ENCODE data around the gene BORCS6.
"Not testable (repeated sequence)": the region's sequence is repeated elsewhere in the genome, so short reads cannot be mapped to it uniquely, and the experiment has no call there.

The BORCS6 gene

DNA sequence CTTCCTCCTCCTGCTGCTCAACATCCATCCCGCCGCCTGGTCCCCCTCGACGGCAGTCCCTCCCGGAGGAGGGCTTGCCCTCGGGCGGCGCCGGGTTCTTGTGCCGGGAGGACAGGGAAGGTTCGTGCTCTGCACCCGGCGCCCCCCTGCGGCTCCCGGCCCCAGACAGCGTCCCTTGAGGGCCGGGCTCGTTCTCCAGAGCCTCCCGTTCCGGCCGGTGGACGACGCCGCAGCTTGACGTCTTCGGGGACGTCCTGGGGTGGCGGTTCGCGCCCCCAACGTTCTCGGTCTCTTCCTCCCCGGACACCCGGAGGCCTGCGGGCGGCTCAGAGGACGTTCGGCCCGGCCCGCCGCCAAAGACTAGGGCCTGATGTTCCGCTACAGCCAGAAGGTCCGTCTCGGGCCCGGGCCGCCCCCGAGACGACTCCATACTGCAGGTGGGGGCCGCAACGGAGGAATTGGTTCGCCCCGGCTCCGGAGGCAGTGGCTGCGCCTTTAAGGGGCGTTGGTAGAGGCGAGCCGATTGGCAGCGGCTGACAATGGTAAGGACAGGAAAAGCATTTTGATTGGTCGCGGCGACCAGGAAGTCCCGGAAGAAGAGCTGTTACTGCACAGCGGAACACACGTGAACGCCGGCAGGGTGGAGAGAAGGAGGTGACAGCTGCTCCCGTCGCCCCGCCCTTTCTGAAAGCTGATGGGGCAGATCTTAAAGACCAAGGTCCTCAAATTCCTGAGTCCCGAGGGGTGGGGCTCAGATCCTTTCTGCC, at the start of gene BORCS6:
BORCS6 (minus strand) TSS at position 470 of the 767 bp plus-strand sequence; CDS start at position 430, 40 bp downstream.
- DNase-seq = peak; percentile 94

DNA sequence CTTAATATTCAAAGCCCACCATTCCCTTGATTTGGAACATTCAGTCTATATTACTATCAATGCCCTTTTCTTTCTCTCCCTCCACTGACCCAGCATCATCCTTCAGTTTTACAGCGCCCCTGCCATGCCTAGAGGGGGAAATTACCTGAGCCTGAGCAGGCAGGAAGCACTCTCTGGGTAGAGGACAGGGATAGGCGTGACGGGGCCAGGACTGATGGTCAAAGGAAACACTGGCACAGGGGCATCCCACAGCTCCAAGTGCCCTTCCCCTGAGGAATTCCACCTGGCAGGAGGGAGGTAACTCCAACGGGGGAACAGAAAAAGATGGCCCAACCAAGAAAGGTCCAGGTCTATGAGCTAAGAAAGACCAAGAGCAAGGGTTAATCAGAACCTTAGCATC, 47.9 kb upstream of the BORCS6 start:
- no peak for DNase-seq

DNA sequence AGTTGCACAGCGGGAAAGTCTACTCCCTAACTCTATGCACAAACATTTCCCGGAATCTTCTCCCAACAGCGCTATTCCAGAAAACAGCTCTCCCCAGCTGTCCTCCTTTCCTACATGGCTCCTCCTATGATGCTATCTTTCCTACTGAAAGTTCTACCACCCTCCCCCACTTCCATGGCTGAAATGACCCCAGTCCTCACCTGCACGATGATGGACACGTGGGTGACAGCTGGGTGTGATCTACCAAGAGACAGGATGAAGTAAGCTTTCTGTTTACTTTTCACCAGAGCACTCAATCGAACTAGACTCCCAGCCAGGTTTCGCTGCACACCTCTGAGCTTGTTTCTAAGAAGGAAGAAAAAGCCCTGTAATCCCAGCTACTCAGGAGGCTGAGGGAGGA, 47.2 kb upstream of the BORCS6 start:
- no peak for DNase-seq

DNA sequence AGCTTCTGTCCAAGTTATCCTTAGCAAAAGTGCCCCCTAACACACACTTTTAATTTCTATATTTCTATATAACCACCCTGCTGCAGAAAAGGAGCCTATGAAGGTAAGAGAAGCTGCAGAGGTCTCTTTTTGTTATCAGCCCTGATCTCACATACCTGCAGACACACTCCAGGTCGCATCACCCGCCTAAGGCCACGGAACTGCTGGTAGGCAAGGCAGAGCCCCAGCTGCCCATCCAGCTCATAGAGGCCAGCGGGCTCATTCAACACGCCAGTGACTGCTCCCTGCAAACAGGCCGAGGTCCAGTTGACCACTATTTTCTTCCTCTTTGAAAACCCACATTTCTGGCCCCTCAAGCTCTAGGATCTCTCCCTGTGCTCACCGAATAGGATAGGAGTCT, 45.7 kb upstream of the BORCS6 start:
- no peak for DNase-seq

DNA sequence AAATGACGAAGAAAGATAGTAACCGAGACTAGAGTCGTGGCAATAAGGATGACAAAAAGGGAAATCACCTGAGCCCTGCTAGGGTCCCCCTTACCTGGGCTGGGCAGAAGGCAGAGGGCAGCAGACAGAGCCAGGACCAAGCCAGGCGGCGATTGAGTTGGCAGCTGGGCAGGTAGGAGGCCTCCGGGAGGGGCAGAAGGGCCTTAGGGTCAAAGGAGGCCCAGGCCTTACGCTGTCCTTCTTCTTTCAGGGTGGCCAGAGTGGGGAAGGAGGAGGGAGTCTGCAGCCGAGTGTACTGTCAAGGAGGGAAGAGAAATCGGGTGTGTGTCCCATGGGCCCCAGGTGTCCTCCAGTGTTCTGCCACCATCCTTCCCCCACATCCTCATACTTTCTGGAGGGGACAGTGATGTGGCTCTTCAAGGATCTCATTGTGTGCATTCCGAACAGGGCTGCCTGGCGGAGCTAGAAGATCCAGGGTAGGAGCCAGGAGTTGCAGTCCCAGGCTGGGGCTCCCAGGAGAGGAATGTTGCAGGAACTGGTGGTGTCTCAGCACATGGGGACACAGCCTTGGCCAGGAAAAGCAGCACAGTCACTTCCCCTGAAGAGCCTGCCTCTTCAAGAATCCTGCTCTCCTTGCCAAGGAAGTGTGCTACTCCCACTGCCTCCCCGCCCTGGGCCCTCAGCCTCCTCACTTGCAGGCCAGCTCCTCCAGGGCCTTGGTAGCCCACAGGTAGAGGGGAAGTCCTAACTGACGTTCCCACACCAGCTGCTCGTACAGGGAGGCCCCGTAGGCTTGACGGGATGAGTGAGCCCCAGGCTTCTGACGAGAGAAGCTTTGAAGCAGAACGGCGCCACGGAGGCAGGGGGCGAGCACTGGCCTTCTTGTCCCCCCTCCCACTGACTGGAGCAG, 44.6 kb upstream of the BORCS6 start:
- DNase-seq = no peak

DNA sequence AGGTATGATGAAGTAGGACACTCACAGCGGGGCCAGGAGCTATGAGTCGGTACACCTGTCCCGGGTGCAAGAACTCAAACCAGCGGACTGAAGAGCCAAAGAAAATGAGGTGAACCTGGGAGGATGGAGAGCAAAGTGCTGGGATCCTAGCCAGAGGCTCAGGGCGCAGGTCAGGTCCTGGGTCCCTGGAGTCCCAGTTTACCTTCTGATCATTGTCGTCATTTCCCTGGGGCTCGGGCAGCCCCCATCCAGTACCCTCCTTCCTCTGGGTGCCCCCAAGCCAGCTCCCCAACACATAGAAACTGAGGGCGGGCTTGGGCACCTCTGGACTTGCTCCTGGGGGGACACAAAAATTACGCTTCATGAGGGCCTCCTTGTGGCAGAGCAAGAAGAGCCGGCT, 41.7 kb upstream of the BORCS6 start:
- no peak for DNase-seq

DNA sequence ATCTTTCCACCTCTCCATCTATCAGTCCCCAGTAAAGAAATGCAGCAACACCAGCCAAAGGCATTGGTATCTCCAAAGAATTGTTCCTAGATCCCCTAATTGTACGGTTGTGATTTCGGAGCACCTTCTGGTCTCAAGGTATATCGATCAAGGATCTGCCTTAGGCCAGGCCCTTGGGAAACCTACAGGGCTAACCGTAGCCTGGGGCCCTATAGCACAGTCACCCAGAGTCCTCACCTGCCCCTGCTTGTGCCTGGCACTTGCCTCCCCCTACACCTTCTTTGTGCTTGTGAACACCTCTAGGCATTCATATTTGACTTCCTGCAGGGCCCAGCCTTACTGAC, 37.2 kb upstream of the BORCS6 start:
- DNase-seq = no peak

DNA sequence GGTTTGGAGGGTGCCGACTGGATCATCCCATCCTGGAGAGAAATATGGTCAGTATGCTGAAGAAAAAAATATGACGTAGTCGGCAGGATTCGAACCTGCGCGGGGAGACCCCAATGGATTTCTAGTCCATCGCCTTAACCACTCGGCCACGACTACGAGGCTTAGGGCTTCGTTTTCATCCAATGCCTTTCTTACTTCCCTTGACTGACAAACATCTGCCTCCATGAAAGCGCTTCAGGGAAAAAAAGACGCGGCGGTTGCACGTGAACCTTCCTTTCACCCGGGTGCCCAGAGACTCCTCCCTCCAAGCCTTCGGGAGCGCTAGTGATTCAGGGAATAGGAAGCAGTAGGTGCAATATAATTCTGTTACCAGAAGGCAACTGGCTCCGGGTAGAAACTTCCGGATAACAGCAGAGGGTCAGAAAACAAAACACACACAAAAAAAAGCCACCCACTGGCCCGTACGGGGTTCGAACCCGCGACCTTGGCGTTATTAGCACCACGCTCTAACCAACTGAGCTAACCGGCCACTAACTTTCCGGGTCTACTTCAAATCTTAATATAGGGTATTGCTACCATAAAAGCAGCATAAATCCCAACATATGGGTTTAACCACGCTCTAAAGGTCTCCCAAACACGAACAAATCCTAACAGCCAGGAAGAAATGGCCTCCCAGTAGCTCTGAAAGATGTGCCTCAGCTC, 36.7 kb upstream of the BORCS6 start:
- peak; percentile 86 for DNase-seq

DNA sequence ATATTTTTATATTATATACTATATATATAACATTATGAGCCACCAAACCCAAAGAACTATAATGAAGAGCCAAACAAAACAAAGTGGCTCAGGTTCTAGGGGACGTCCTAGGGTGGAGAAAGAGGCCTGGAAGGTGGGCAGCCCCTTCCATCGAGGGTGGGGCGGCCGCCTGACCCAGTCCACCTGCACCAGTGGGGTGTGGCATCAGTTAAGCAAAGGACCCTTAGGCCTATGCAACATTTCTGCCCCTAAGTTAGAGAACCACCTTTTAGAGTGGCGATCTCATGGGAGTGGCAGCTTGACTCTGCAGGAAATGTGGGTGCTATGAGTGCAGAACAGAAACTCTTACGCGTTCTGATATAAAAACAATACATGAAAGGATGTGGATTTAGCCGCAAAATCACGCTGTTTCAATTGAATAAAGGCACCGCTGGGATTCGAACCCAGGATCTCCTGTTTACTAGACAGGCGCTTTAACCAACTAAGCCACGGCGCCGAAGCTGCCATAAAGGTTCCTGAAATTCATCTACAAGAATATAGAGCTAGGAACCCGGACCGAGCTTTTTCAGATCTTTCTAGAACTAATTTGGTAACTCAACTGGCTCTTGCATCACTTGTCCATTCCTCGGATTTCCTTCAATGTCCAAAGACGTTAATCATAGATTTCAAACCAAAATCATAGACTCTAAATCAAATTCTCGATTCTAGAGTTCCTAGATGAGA, 36.0 kb upstream of the BORCS6 start:
- DNase-seq = peak; percentile 79

DNA sequence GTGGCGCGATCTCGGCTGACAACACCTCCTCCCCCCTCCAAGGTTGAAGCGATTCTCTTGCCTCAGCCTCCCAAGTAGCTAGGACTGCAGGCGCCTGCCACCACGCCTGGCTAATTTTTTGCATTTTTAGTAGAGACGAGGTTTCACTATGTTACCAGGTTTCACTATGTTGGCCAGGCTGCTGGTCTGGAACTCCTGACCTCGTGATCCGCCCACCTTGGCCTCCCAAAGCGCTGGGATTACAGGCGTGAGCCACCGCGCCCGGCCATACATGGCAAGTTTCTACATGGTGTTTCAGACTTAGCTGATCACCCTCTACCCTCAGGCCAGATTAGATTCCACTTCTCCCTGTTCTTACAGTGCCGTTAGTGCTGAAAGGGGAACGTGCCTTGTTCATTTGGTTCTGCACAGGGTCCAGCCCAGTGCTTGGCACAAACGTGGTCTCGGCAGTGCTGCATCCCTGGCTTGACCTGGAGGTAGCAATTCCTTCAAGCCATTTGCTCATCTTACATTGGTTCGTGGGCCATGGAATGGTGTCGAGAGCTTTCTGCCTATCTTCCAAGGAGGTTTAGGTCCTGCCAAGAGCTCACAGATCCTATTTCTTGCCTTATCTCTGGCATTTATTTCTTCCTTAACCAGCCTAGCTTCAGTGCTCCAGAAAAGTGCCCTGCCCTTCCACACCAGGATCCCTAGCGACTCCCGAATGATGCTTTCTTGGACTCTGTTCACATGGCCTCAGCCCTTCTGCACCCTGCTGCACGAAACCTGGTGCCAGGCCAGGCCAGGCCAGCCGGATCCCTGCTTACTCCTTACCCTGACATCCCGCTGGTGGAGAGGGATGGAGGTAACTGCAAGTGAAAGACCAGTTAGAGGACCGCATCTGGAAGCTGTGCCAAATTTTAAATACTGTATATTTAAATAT, 35.2 kb upstream of the BORCS6 start:
- no peak for DNase-seq

DNA sequence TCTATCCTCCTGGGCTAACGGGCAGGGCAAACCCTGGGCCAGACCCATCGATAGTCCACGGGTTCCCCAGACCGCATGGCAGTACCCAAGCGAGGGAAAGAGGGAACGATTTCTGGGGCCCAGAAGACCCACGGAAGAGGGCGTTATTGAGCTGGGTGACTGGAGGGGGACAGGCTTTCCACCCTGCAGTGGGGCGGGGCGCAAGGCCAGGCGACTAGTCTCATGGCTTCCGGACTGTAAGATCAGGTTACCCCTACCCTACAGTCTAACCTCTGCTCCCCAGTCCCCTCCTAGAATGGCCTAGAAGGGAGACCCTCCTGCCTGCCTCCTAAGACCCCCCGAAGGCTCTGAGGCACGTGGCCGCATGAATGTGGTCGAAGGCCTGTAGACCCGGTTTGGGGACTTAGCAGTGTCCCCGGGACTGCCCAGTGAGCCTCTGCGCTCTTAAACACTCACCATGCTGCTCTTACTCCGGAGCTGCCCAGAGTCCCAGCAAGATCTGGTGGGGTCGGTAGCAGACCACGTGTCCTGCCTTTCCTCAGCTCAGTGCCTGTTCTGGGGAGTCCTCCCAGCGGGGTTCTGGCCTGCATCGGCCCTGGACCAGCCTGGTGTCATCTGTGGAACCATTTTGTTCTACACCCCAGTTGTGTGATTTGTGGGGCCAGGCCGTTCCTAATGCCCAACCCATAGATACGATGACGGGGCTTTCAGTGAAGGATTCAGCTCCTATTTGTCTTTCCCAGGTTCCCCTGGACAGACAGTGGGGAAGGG, 33.6 kb upstream of the BORCS6 start:
- DNase-seq = no peak

DNA sequence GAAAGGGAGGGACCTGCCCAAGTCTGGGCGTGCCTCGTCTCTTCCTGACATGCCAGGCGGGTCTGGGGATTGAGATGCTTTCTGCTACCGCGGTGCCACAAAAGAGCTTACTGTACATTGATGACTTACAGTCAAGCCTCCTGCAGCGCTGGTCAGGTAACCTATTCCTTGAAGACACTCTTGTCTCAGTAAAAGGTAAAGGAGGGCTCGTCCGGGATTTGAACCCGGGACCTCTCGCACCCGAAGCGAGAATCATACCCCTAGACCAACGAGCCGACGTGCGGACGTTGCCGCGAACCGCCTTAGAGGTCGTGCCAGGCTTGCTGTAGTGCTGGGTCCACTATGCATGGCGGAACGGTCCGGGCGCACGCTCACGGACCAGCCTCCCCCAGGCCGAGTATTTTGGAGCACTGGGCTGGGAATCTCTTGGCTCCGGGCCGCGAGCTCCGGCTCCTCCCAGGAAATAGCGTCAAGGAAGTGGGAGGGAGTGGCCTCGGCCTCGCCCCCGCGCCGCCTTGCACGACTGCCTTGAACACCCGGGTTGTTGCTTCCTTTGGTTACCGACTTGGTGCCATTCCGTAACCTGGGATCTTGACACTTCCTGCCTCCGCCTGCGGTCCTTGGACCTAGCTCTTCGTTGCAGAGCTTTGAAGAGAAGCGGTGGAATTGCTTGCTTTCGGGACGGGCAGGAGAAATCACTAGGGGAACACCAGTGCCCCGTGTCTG, 32.8 kb upstream of the BORCS6 start:
- DNase-seq = peak; percentile 68

DNA sequence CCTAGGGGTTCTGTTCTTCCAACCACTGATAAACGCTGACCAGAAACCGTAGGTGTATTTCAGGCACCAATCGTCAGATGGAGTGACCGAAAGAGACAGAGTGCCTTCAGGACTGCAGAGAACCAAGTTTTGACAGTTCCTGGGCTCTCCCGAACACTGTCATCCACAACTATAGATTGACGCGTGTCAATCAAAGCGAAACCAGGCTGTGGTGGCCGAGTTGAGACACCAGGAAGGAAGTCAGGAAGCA, 32.3 kb upstream of the BORCS6 start:
- no peak for DNase-seq

DNA sequence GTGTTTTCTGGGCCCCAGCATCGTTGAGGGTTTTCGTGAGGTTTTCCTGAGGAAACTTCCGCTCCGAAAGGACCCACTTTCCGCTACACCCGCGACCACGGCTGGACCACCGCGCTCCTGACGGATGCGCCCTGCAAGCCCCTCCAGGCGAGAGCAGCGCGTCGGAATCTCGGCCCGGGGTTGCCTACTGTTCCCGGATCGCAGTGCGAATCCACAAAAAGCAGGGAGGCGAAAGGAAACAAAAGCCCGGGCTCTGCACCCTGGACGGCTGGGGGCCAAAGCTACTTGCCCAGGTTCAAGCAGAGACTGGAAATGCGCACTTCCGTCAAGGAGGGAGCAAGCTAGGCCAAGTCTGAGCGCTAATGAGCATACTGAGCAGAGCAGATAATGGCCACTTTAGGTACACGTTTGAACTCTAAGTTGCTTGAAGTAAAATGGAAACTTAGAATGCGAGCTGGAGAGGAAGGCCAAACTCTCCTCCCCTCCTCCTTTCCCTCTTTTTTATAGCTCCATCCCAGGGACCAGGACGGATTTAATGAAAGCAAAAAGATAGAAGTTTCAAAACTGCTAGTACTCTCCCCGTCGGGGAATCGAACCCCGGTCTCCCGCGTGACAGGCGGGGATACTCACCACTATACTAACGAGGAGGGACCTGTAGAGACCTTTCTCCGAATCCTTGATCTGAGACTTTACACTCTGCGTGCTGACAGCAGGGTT, 31.8 kb upstream of the BORCS6 start:
- peak; percentile 68 for DNase-seq

DNA sequence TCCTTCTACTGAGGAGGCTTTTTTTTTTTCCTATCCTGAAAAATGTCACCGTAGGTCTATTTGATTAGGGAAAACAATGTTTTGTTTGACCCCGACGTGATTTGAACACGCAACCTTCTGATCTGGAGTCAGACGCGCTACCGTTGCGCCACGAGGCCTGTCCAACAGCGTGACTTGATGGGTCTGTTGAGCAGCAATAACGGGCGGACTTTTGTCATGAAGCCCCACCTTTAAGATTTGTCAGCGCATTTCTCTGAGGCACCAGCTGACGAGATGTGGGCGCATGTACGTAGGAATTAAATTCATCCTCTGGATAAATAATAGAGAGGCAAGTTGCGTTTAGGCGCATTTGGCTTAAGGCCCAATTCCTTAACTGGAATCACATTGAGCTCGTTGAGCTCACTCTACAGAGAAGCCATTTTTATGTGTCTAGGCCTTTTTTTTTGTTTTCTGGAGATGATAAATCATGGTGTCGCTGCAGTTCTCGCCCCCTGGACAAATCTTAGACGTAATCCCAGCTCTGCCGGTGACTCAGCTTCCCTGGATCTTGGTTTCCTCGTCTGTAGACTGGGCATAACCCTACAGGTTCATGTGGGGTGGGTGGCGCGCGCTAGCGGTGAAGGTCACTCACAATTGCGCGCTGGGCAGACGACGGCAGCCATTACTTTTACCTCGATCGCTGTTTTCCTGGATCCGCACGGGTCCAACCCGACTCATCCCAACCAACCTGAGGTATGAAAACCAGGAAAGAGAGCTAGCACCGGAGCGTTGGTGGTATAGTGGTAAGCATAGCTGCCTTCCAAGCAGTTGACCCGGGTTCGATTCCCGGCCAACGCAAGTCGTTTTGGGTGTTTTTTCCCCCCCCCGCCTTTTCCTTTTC, 31.0 kb upstream of the BORCS6 start:
- peak; percentile 89 for DNase-seq

DNA sequence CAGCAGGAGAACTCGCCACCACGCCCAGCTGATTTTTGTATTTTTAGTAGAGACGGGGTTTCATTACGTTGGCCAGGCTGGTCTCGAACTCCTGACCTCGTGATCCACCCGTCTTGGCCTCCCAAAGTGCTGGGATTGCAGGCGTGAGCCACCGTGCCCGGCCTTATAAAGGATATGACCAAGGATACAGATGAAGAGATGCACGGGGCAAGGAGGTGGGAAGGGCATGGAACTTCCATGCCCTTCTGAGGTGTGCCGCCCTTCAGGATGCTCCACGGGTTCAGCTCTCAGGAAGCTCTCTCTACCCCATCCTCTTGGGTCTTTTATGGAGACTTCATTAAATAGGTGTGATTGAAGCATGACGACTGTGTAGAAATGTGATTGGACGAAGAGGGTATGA, 24.0 kb upstream of the BORCS6 start:
- DNase-seq = not testable (repeated sequence)

DNA sequence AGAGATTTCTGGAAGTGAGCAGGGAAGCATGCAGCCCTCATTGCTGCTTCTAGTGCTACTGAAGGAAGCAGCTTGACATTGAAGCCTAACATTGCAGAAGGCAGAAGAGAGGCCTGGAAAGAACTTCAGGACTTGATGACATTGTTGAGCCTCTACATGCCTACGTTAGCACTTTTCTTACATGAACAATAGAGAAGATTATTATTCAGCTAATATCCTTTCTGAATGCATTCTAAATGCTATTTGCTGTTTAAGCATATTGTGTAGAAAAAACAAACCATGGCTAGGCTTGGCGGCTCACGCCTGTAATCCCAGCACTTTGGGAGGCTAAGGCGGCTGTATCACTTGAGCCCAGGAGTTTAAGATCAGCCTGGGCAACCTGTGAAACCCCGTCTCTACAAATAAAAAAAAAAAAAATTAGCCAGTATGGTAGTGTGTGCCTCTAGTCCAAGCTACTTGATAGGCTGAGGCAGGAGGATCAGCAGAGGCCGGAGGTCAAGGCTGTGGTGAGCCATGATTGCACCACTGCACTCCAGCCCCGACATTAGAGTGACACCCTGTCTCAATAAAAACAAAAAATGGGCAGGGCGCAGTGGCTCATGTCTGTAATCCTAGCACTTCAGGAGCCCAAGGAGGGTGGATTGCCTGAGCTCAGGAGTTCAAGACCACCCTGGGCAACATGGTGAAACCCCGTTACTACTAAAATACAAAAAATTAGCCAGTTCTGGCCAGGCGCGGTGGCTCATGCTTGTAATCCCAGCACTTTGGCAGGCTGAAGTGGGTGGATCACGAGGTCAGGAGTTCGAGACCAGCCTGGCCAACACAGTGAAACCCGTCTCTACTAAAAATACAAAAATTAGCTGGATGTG, 22.6 kb upstream of the BORCS6 start:
- DNase-seq = no peak

Data from amniotic stem cell (primary cell).